OCI-LY7 (cell line): ENCODE measurements around the gene PAQR6.

ENCODE experiments used
- EZH2phosphoT487 ChIP-seq: fragments of 200-600 bp; sonication (generic); IDR thresholded peaks from 2 replicates; pipeline ENCODE4 v1.6.1; 2018; ENCODE audit warnings: low read depth, borderline replicate concordance, mild to moderate bottlenecking, mixed run types, antibody characterized with exemption, low read length, moderate library complexity, mixed read lengths
- TF ChIP-seq, protein P1 (sequence below): fragments of 200-600 bp; sonication (generic); conservative IDR thresholded peaks from 2 replicates; pipeline ENCODE4 v1.5.1; 2014; ENCODE audit warnings: mild to moderate bottlenecking, antibody characterized with exemption, low read length, moderate library complexity, mixed read lengths

DNA sequence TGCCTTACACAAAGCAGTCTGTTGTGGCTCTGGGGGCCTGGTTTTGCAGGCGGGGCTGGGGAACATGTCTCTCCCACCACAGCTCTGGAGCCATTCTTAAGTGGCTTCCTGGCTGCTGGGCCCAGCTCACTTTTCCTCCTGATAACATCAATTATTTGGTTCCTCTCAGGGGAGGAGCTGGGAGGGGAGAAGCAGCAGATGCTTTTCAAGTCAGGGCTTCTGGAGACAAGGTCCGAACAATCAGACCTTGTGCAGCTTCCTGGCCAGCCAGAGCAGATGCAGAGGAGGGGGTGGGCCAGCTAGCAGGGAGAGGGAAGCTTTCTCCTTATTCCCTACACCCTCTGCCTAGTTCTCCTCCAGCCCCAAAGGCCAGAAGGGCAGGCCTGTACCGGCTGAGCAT lies 3.7 kb upstream of the PAQR6 start:
- TF ChIP-seq, protein P1, sequence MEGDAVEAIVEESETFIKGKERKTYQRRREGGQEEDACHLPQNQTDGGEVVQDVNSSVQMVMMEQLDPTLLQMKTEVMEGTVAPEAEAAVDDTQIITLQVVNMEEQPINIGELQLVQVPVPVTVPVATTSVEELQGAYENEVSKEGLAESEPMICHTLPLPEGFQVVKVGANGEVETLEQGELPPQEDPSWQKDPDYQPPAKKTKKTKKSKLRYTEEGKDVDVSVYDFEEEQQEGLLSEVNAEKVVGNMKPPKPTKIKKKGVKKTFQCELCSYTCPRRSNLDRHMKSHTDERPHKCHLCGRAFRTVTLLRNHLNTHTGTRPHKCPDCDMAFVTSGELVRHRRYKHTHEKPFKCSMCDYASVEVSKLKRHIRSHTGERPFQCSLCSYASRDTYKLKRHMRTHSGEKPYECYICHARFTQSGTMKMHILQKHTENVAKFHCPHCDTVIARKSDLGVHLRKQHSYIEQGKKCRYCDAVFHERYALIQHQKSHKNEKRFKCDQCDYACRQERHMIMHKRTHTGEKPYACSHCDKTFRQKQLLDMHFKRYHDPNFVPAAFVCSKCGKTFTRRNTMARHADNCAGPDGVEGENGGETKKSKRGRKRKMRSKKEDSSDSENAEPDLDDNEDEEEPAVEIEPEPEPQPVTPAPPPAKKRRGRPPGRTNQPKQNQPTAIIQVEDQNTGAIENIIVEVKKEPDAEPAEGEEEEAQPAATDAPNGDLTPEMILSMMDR: no peak
- no peak for TF ChIP-seq EZH2phosphoT487
